Activated CD8-positive, alpha-beta T cell treated with anti-CD3 and anti-CD28 coated beads for 36 hours (primary cell): ENCODE data around the gene EPC2. TPM values are rescaled to one million over a fixed set of nuclear protein-coding genes. Genes with fewer than 3 reads are reported as not detected.

ENCODE experiments used
- ATAC-seq: fragments of 200-7000 bp; cut with Tn5 transposase; one replicate; pipeline ENCODE4 v1.10.0; 2021; ENCODE audit warnings: mild to moderate bottlenecking, moderate library complexity
- CTCF ChIA-PET: fragments of 350-600 bp; sonication (Branson Sonifier 250); formaldehyde crosslinking; loops from one replicate; lab custom pipeline; 2021; ENCODE audit warnings: antibody characterized with exemption; lab: Charles Lee
- POLR2A ChIA-PET: fragments of 350-600 bp; sonication (Branson Sonifier 250); formaldehyde crosslinking; loops from one replicate; lab custom pipeline; 2021; ENCODE audit warnings: antibody characterized with exemption; lab: Charles Lee
- DNase-seq: peaks from one replicate; pipeline ENCODE4 v3.0.0-alpha.2; 2020
- H3K27ac Mint-ChIP-seq: one replicate; pipeline ENCODE4 v1.8.0; 2021; ENCODE audit warnings: mild to moderate bottlenecking, mixed read lengths
- H3K27me3 Mint-ChIP-seq: one replicate; pipeline ENCODE4 v1.8.0; 2021; ENCODE audit warnings: mixed read lengths
- H3K36me3 Mint-ChIP-seq: one replicate; pipeline ENCODE4 v1.8.0; 2021; ENCODE audit warnings: low read depth, mixed read lengths
- H3K4me1 Mint-ChIP-seq: one replicate; pipeline ENCODE4 v1.8.0; 2021; ENCODE audit warnings: low read depth, mixed read lengths
- H3K4me3 Mint-ChIP-seq: one replicate; pipeline ENCODE4 v1.8.0; 2021; ENCODE audit warnings: mild to moderate bottlenecking, moderate library complexity, mixed read lengths
- H3K9me3 Mint-ChIP-seq: one replicate; pipeline ENCODE4 v1.8.0; 2021; ENCODE audit warnings: mixed read lengths
- CTCF ChIP-seq: fragments of 200-600 bp; IDR thresholded peaks from one replicate; pipeline ENCODE4 v1.8.0; 2022; ENCODE audit warnings: antibody characterized with exemption, mild to moderate bottlenecking
- intact Hi-C: fragments of 100-400 bp; cut with micrococcal nuclease; formaldehyde crosslinking; loops from one replicate; pipeline ENCODE4 v1.10.0; 2022
- total RNA-seq, 2 experiments: library from RNA; stranded (reverse); gene quantifications; one replicate each; pipeline ENCODE4 v1.2.3, GENCODE V29; 2021

EPC2 gene
- total RNA-seq, 2 experiments from 2014 or later, result 19.3 to 20.0 TPM

GRCh38 chr2:148642891-148643416 lies 1.6 kb upstream of the EPC2 start:
- H3K36me3 Mint-ChIP-seq, result peaks cover 3% of the 10 kb centered on the region
- intact Hi-C loops, result loop anchor here (5.0 to 10.0 kb wide), 3 partner anchors 121 to 618 kb away; partner anchors contain the start of genes KIF5C, MBD5 and ORC4
- H3K4me3 Mint-ChIP-seq, result peak overlapping the region; percentile 84
- H3K4me1 Mint-ChIP-seq, result peaks cover 25% of the 10 kb centered on the region
- H3K9me3 Mint-ChIP-seq, result no peaks in the 10 kb centered on the region
- peak overlapping the region; percentile 60 for H3K27ac Mint-ChIP-seq
- POLR2A ChIA-PET, result interaction anchor here (0.8 to 1.6 kb wide), 6 partner anchors 9 to 122 kb away, joined by 3 to 6 read pairs (median 4); no protein-coding TSS in a partner anchor
- no peak for TF ChIP-seq CTCF
- CTCF ChIA-PET, result interaction anchor here (0.8 to 1.4 kb wide), 6 partner anchors 14 to 141 kb away, joined by 3 to 6 read pairs (median 3); no protein-coding TSS in a partner anchor
- no peak for DNase-seq
- H3K27me3 Mint-ChIP-seq, result peaks cover 5% of the 10 kb centered on the region
- no peak for ATAC-seq

- H3K4me3 Mint-ChIP-seq, result peak overlapping the region; percentile 84
- H3K9me3 Mint-ChIP-seq, result no peaks in the 10 kb centered on the region
- no peak for TF ChIP-seq CTCF
- peak; percentile 9 for ATAC-seq
- ChIA-PET POLR2A (interaction anchor here (0.7 to 1.6 kb wide), 9 partner anchors 9 to 122 kb away, joined by 3 to 6 read pairs (median 3); no protein-coding TSS in a partner anchor), CTCF (interaction anchor here (0.8 to 1.4 kb wide), 6 partner anchors 13 to 141 kb away, joined by 3 to 6 read pairs (median 3); no protein-coding TSS in a partner anchor)
- intact Hi-C loops, result loop anchor here (5.0 to 10.0 kb wide), 3 partner anchors 121 to 619 kb away; partner anchors contain the start of genes KIF5C, MBD5 and ORC4
- DNase-seq, result no peak
- peak overlapping the region; percentile 93 for H3K27ac Mint-ChIP-seq
- peaks cover 5% of the 10 kb centered on the region for H3K27me3 Mint-ChIP-seq
- peaks cover 27% of the 10 kb centered on the region for H3K4me1 Mint-ChIP-seq
- peaks cover 3% of the 10 kb centered on the region for H3K36me3 Mint-ChIP-seq
Observed at GRCh38 chr2:148643421-148643820, 1.1 kb upstream of the EPC2 start.

- CTCF ChIA-PET, result interaction anchor here (1.0 to 1.8 kb wide), 4 partner anchors 11 to 345 kb away, joined by 3 to 5 read pairs (median 4); no protein-coding TSS in a partner anchor
Observed at GRCh38 chr2:148644883-148645538, 460 bp downstream of the EPC2 start.

DNA sequence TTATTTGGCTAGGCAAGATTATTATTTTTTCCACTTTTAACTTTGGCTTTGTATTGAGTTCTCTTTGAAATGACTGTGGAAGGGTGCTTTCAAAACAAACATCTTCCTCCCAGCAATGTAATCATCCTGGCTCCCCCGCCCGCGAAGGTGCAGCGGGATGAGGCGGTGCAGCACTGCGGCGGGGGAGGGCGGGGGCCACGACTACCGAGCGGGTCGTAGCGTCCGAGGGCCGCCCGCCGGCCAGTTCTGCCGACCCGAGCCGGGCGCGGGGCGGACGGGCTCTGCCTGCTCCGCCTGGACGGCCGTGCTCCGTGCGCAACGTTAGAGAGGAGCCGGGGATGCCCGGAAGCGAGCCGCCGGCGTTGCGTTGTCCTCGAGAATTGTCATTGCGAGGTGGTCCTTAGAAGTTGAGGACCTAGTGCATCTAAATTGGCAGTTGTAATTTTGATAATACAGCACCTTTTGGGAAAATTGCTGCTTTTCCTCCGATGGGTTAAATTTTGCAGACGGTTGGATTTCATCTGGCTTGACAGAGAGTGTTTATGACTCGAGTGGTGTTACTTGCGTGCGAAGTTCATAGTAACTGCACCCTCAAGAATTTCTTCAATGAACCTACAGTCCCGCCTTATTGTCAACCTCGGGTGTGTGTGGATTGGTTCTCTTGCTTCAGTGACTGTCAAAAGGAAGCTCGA lies 1.1 kb downstream of the EPC2 start:
- POLR2A ChIA-PET, result interaction anchor here (0.7 to 1.4 kb wide), 6 partner anchors 10 to 118 kb away, joined by 3 to 4 read pairs (median 3); no protein-coding TSS in a partner anchor
- peaks cover 7% of the 10 kb centered on the region for H3K36me3 Mint-ChIP-seq
- no peak for TF ChIP-seq CTCF
- H3K27ac Mint-ChIP-seq, result peak overlapping the region; percentile 93
- DNase-seq (peak; percentile 80), ATAC-seq (peak; percentile 53)
- H3K4me3 Mint-ChIP-seq, result peak overlapping the region; percentile 84
- intact Hi-C loops, result loop anchor here (10.0 kb wide), 2 partner anchors 229 to 621 kb away; partner anchors contain the start of genes KIF5C, MBD5 and ORC4
- CTCF ChIA-PET, result interaction anchor here (1.0 to 1.8 kb wide), 4 partner anchors 11 to 344 kb away, joined by 3 to 5 read pairs (median 4); no protein-coding TSS in a partner anchor
- H3K9me3 Mint-ChIP-seq, result no peaks in the 10 kb centered on the region
- peaks cover 5% of the 10 kb centered on the region for H3K27me3 Mint-ChIP-seq
- H3K4me1 Mint-ChIP-seq, result peaks cover 46% of the 10 kb centered on the region

More at GRCh38 chr2:148644883-148645538, 460 bp downstream of the EPC2 start:
- POLR2A ChIA-PET, result interaction anchor here (0.7 to 1.4 kb wide), 3 partner anchors 35 to 99 kb away, joined by 3 to 4 read pairs (median 3); no protein-coding TSS in a partner anchor
- ATAC-seq (peak; percentile 83), DNase-seq (peak; percentile 93)
- no peak for TF ChIP-seq CTCF
- Mint-ChIP-seq H3K4me1 (peaks cover 39% of the 10 kb centered on the region), H3K36me3 (peaks cover 7% of the 10 kb centered on the region), H3K27ac (peak overlapping the region; percentile 93), H3K9me3 (no peaks in the 10 kb centered on the region), H3K4me3 (peak overlapping the region; percentile 84), H3K27me3 (peaks cover 5% of the 10 kb centered on the region)
- intact Hi-C loops, result loop anchor here (5.0 to 10.0 kb wide), 3 partner anchors 123 to 620 kb away; partner anchors contain the start of genes KIF5C, MBD5 and ORC4
